Bronchial epithelial cell (primary cell): Measurements from ENCODE around the gene MRO. TPM values are rescaled to one million over a fixed set of nuclear protein-coding genes. Genes with fewer than 3 reads are reported as not detected.

ENCODE experiments used
- DNase-seq: peaks from one replicate; pipeline ENCODE4 v3.0.0-alpha.2; 2010; ENCODE audit warnings: low read depth
- FAIRE-seq: peaks from 2 replicates; lab custom pipeline; 2011; peaks lifted over from hg19 to GRCh38; lab: Jason Lieb, UNC
- H3K27me3 ChIP-seq: 2 replicates; pipeline ENCODE4 v1.5.1; 2011; ENCODE audit warnings: low read length; ENCODE audit not compliant: control insufficient read depth, insufficient read depth
- H3K36me3 ChIP-seq: 2 replicates; pipeline ENCODE4 v1.5.1; 2011; ENCODE audit warnings: low read length; ENCODE audit not compliant: control insufficient read depth, insufficient read depth
- H3K4me3 ChIP-seq: 2 replicates; pipeline ENCODE4 v1.5.1; 2011; ENCODE audit warnings: mild to moderate bottlenecking, low read depth, low read length, control low read depth
- total RNA-seq: library from RNA; depleted of rRNA; stranded (reverse); fragments of >200 nt; gene quantifications from 2 replicates; pipeline ENCODE4 v1.2.1, GENCODE V29; 2014
- TF ChIP-seq, protein P1 (sequence below): IDR thresholded peaks from 2 replicates; pipeline ENCODE4 v1.5.1; 2011; ENCODE audit warnings: mild to moderate bottlenecking, moderate library complexity, low read length, control low read depth, inconsistent platforms; ENCODE audit not compliant: insufficient read depth, severe bottlenecking

Gene MRO
- total RNA-seq, 1 donor from 2014 or later = not detected

GRCh38 chr18:50748243-50749229 lies 71.3 kb downstream of the MRO start:
- Histone ChIP-seq H3K4me3 (no peak overlapping the region), H3K27me3 (no peaks in the 10 kb centered on the region), H3K36me3 (no peaks in the 10 kb centered on the region)
- FAIRE-seq (no peak), DNase-seq (no peak)
- TF ChIP-seq, protein P1, sequence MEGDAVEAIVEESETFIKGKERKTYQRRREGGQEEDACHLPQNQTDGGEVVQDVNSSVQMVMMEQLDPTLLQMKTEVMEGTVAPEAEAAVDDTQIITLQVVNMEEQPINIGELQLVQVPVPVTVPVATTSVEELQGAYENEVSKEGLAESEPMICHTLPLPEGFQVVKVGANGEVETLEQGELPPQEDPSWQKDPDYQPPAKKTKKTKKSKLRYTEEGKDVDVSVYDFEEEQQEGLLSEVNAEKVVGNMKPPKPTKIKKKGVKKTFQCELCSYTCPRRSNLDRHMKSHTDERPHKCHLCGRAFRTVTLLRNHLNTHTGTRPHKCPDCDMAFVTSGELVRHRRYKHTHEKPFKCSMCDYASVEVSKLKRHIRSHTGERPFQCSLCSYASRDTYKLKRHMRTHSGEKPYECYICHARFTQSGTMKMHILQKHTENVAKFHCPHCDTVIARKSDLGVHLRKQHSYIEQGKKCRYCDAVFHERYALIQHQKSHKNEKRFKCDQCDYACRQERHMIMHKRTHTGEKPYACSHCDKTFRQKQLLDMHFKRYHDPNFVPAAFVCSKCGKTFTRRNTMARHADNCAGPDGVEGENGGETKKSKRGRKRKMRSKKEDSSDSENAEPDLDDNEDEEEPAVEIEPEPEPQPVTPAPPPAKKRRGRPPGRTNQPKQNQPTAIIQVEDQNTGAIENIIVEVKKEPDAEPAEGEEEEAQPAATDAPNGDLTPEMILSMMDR = no peak

DNA sequence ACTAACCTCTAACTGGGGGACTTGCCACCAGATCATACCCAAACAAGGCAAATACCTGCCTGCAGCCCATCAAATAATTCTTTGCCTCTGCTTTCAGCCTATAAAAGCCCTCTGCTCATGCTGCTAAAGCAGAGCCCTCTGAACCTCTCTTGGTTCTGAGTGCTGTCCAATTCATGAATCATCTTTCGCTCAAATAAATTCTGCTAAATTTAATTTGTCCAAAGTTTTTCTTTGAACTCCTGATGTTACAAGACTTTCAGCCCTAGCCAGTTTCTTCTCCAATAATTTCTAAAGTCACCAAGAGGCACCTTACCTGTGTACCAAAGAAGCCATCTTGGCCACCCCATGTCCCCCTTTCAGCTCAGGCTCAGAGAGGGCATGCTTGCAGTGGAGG lies 72.0 kb downstream of the MRO start:
- Histone ChIP-seq H3K4me3 (no peak overlapping the region), H3K27me3 (peaks cover 3% of the 10 kb centered on the region), H3K36me3 (no peaks in the 10 kb centered on the region)
- TF ChIP-seq, protein P1 = no peak
- DNase-seq (no peak), FAIRE-seq (no peak)

- Histone ChIP-seq H3K27me3 (peaks cover 3% of the 10 kb centered on the region), H3K36me3 (no peaks in the 10 kb centered on the region), H3K4me3 (no peak overlapping the region)
- TF ChIP-seq, protein P1 = no peak
- FAIRE-seq (no peak), DNase-seq (no peak)
Measured at GRCh38 chr18:50745945-50746344, 73.9 kb downstream of the MRO start.

Other genes starting within 250 kb of the MRO start
- 70.7 and 85.0 TPM in 2 replicates for gene ME2, start 59.1 kb upstream of the MRO start, total RNA-seq
- gene ELAC1, start 148.0 kb upstream of the MRO start, total RNA-seq = 2.6 and 3.6 TPM in 2 replicates
- 43.7 and 64.5 TPM in 2 replicates for gene SMAD4, start 210.2 kb upstream of the MRO start, total RNA-seq